HepG2 (cell line): ENCODE results near the gene NYAP1. TPM values are rescaled to one million over a fixed set of nuclear protein-coding genes. Genes with fewer than 3 reads are reported as not detected.

Experiments
- ATAC-seq: fragments of 200-7000 bp; cut with Tn5 transposase; 3 replicates; pipeline ENCODE4 v1.9.1; 2020; ENCODE audit warnings: mild to moderate bottlenecking, moderate library complexity
- BruUV-seq: library from RNA; stranded (reverse); fragments of 400-500 nt; replicated peaks from 2 replicates; lab custom pipeline; 2021; lab: Mats Ljungman, UMichigan
- CTCF ChIA-PET: fragments of 300-600 bp; formaldehyde crosslinking; extraction: SDS; loops from one replicate; lab custom pipeline; 2021; ENCODE audit warnings: low total read pairs, inconsistent platforms, low intra/inter-chr PET ratio; lab: Yijun Ruan, JAX
- POLR2A ChIA-PET: fragments of 350-600 bp; sonication (Branson Sonifier 250); formaldehyde crosslinking; loops from one replicate; lab custom pipeline; 2020; ENCODE audit warnings: antibody characterized with exemption, inconsistent platforms; lab: Yijun Ruan, JAX
- DNase-seq: peaks from one replicate; pipeline ENCODE4 v3.0.0-alpha.2; 2015; ENCODE audit warnings: low spot score
- FAIRE-seq: peaks from 3 replicates; lab custom pipeline; 2011; peaks lifted over from hg19 to GRCh38; lab: Jason Lieb, UNC
- H2AFZ ChIP-seq: one replicate; pipeline ENCODE4 v1.6.1; 2011; ENCODE audit warnings: low read length, inconsistent platforms
- H3K27ac ChIP-seq: fragments of 300-600 bp; 3 replicates; pipeline ENCODE4 v1.8.0; 2011; ENCODE audit warnings: mixed run types, mild to moderate bottlenecking, mixed read lengths, low read length, inconsistent platforms; ENCODE audit not compliant: insufficient read depth; ENCODE audit errors: extremely low read length
- H3K27me3 ChIP-seq, 2 experiments: fragments of 200-600 bp in 1 of 2; 2 replicates in 1 of 2; 3 replicates in 1 of 2; pipeline versions ENCODE4 v1.6.0 to v1.8.0; 2011; ENCODE audit warnings: low read length in 2 of 2, mild to moderate bottlenecking in 2 of 2, moderate library complexity in 2 of 2, inconsistent platforms in 1 of 2; ENCODE audit not compliant: insufficient read depth in 2 of 2, control insufficient read depth in 1 of 2
- H3K36me3 ChIP-seq, 2 experiments: fragments of 200-600 bp in 1 of 2; replicated peaks in 1 of 2; 2 replicates in 1 of 2; 3 replicates in 1 of 2; pipeline versions ENCODE4 v1.5.1 to v1.8.0; 2011; ENCODE audit warnings: low read length in 2 of 2, inconsistent platforms in 1 of 2; ENCODE audit not compliant: insufficient read depth in 2 of 2, control insufficient read depth in 1 of 2
- H3K4me1 ChIP-seq: 2 replicates; pipeline ENCODE4 v1.5.1; 2012; ENCODE audit warnings: low read length, inconsistent platforms; ENCODE audit not compliant: insufficient read depth
- H3K4me2 ChIP-seq: 2 replicates; pipeline ENCODE4 v1.6.0; 2011; ENCODE audit warnings: low read depth, low read length, inconsistent platforms
- H3K4me3 ChIP-seq, 3 experiments: fragments of 200-600 bp in 1 of 3; sonication (generic), shearing (Covaris generic) in 1 of 3; replicated peaks in 1 of 3; 2 replicates each; pipeline ENCODE4 v1.5.1; 2011 to 2016; ENCODE audit warnings: low read length in 3 of 3, inconsistent platforms in 2 of 3, low read depth in 2 of 3, mild to moderate bottlenecking in 2 of 3, control low read depth in 1 of 3, mixed read lengths in 1 of 3; ENCODE audit not compliant: insufficient read depth in 1 of 3
- H3K79me2 ChIP-seq: one replicate; pipeline ENCODE4 v1.6.1; 2011; ENCODE audit warnings: low read length, inconsistent platforms; ENCODE audit not compliant: insufficient read depth
- H3K9ac ChIP-seq: 2 replicates; pipeline ENCODE4 v1.6.0; 2011; ENCODE audit warnings: mild to moderate bottlenecking, low read depth, low read length, inconsistent platforms; ENCODE audit not compliant: insufficient read depth
- H3K9me3 ChIP-seq: 2 replicates; pipeline ENCODE4 v1.5.1; 2012; ENCODE audit warnings: mild to moderate bottlenecking, low read length
- H4K20me1 ChIP-seq: 2 replicates; pipeline ENCODE4 v1.6.0; 2011; ENCODE audit warnings: inconsistent platforms, mild to moderate bottlenecking, low read length, moderate library complexity; ENCODE audit not compliant: insufficient read depth
- CREBL2 ChIP-seq: sonication (generic); formaldehyde crosslinking; IDR thresholded peaks from 2 replicates; pipeline ENCODE4 v1.8.1; 2023; ENCODE audit warnings: missing genetic modification reagents, mild to moderate bottlenecking, borderline replicate concordance
- FOXO1 ChIP-seq: sonication (generic); formaldehyde crosslinking; IDR thresholded peaks from 2 replicates; pipeline ENCODE4 v1.4.0; 2020; ENCODE audit warnings: missing genetic modification reagents
- FOXP1 ChIP-seq, 2 experiments: fragments of 450-650 bp in 1 of 2; IDR thresholded peaks; 2 replicates each; pipeline ENCODE4 v1.6.1; 2017 to 2018; ENCODE audit warnings: antibody characterized with exemption in 1 of 2
- HNRNPL ChIP-seq: fragments of 200-400 bp; formaldehyde crosslinking; IDR thresholded peaks from 2 replicates; pipeline ENCODE4 v1.6.1; 2017; ENCODE audit warnings: mild to moderate bottlenecking, low read depth, low read length
- KDM1A ChIP-seq: IDR thresholded peaks from 2 replicates; pipeline ENCODE4 v1.6.1; 2016; ENCODE audit warnings: missing compliant biosample characterization
- PCBP2 ChIP-seq: fragments of 200-400 bp; formaldehyde crosslinking; optimal IDR thresholded peaks from 2 replicates; pipeline ENCODE3; 2018; ENCODE audit warnings: low read length, low read depth; ENCODE audit not compliant: poor library complexity, severe bottlenecking
- PHF21A ChIP-seq: sonication (generic); formaldehyde crosslinking; IDR thresholded peaks from 2 replicates; pipeline ENCODE4 v1.5.0; 2020; ENCODE audit warnings: mild to moderate bottlenecking, missing genetic modification reagents
- REST ChIP-seq, 2 experiments: IDR thresholded peaks; 2 replicates each; pipeline ENCODE4 v1.6.1; 2011 to 2012; ENCODE audit warnings: low read length in 2 of 2, borderline replicate concordance in 1 of 2, low read depth in 1 of 2, mild to moderate bottlenecking in 1 of 2, moderate library complexity in 1 of 2
- RFXANK ChIP-seq: IDR thresholded peaks from 2 replicates; pipeline ENCODE4 v1.6.1; 2016
- SP5 ChIP-seq: IDR thresholded peaks from 2 replicates; pipeline ENCODE4 v1.6.1; 2016; ENCODE audit warnings: low read depth, borderline replicate concordance
- ZBTB39 ChIP-seq: sonication (generic); formaldehyde crosslinking; IDR thresholded peaks from 2 replicates; pipeline ENCODE4 v1.5.0; 2020; ENCODE audit warnings: missing genetic modification reagents
- ZBTB8A ChIP-seq: sonication (generic); formaldehyde crosslinking; IDR thresholded peaks from 2 replicates; pipeline ENCODE4 v1.4.0; 2020; ENCODE audit warnings: mild to moderate bottlenecking, low read depth, missing genetic modification reagents, borderline replicate concordance
- ZMAT3 ChIP-seq: sonication (generic); formaldehyde crosslinking; conservative IDR thresholded peaks from 2 replicates; pipeline ENCODE4 v1.7.0; 2021; ENCODE audit warnings: missing genetic modification reagents
- ZNF362 ChIP-seq: sonication (generic); formaldehyde crosslinking; IDR thresholded peaks from 2 replicates; pipeline ENCODE4 v1.4.0; 2020; ENCODE audit warnings: missing genetic modification reagents, mild to moderate bottlenecking, borderline replicate concordance
- ZNF674 ChIP-seq: sonication (generic); formaldehyde crosslinking; IDR thresholded peaks from 2 replicates; pipeline ENCODE4 v1.5.0; 2020; ENCODE audit warnings: low read depth, mild to moderate bottlenecking, missing genetic modification reagents
- ZNF704 ChIP-seq: sonication (generic); formaldehyde crosslinking; IDR thresholded peaks from 2 replicates; pipeline ENCODE4 v1.8.1; 2023; ENCODE audit warnings: mild to moderate bottlenecking, inconsistent platforms, moderate library complexity, missing genetic modification reagents, borderline replicate concordance
- ZNF790 ChIP-seq: sonication (generic); formaldehyde crosslinking; IDR thresholded peaks from 2 replicates; pipeline ENCODE4 v1.8.0; 2022; ENCODE audit warnings: missing genetic modification reagents, mild to moderate bottlenecking, borderline replicate concordance
- WGBS: methylation state at CpG from one replicate; pipeline ENCODE4 v1.1.6; 2017; ENCODE audit warnings: low lambda C conversion rate; 5-methylcytosine and 5-hydroxymethylcytosine counted together
- in situ Hi-C: cut with HindIII; loops from 2 replicates; pipeline ENCODE4 v1.10.0; 2017; ENCODE audit warnings: low pct_unique_long_range_greater_than_20kb; ENCODE audit not compliant: extremely low pct_ligation_motif_present
- intact Hi-C: fragments of 100-400 bp; cut with micrococcal nuclease; formaldehyde crosslinking; loops from one replicate; pipeline ENCODE4 v1.10.0; 2022; ENCODE audit not compliant: unreplicated experiment
- polyA plus RNA-seq, 8 experiments: library from polyadenylated mRNA; depleted of rRNA in 3 of 8; stranded (reverse) in 7 of 8; unstranded in 1 of 8; fragments of >200 nt; fragmentation: Illumina TruSeq in 4 of 8; extraction: Trizol in 4 of 8; gene quantifications; 2 replicates each; pipeline versions ENCODE4 v1.2.1 to v1.2.3, GENCODE V29; 2011 to 2016; ENCODE audit warnings: low read depth in 4 of 8, missing spikeins in 1 of 8, mixed read lengths in 1 of 8; ENCODE audit not compliant: insufficient read depth in 1 of 8
- total RNA-seq, 5 experiments: library from RNA; depleted of rRNA; stranded (reverse); fragments of >200 nt; fragmentation: Illumina TruSeq; extraction: Trizol; gene quantifications; 2 replicates each; pipeline ENCODE4 v1.2.3, GENCODE V29; 2016; ENCODE audit warnings: low read depth in 1 of 5

NYAP1 gene
- total and polyA plus RNA-seq, 2 of the 13 experiments (the other 11 are each of a cell fraction or from before 2014, with no cell fraction given) = 0.15 to 0.46 TPM

GRCh38 chr7:100438172-100438571, 45.6 kb upstream of the NYAP1 start:
- no peak overlapping the region for H3K9ac ChIP-seq
- no peak overlapping the region for H3K4me2 ChIP-seq
- peak overlapping the region; percentile 33 for H3K27ac ChIP-seq
- ChIA-PET POLR2A (interaction anchor here (0.7 to 6.0 kb wide), 4 partner anchors 9 to 268 kb away, joined by 4 to 42 read pairs (median 6); partner anchors contain the start of genes MEPCE, POP7 and ZCWPW1), CTCF (no interaction called here)
- peaks cover 51% of the 10 kb centered on the region for H3K4me1 ChIP-seq
- H3K9me3 ChIP-seq = no peaks in the 10 kb centered on the region
- DNase-seq (no peak), ATAC-seq (no peak), FAIRE-seq (no peak)
- 71% methylated on average over 2 of the region's 2 CpGs for WGBS
- no peaks in the 10 kb centered on the region; a peak in 1 of 5 replicates for H3K27me3 ChIP-seq
- H4K20me1 ChIP-seq = no peaks in the 10 kb centered on the region
- H2AFZ ChIP-seq = no peak overlapping the region
- intact Hi-C loops = no loop called here
- no TSS peak for BruUV-seq
- H3K36me3 ChIP-seq = peaks cover 4 to 11% of the 10 kb centered on the region in 2 experiments; a peak in 4 of 5 replicates
- in situ Hi-C loops = no loop called here
- H3K4me3 ChIP-seq = no peak overlapping the region
- peaks cover 14% of the 10 kb centered on the region for H3K79me2 ChIP-seq
- TF ChIP-seq SP5 = no peak
- no peak for TF ChIP-seq ZNF790 (CRISPR knock-in tag)
- no peak for TF ChIP-seq KDM1A
- no peak for TF ChIP-seq RFXANK (CRISPR knock-in tag)
- no peak for TF ChIP-seq ZNF362 (CRISPR knock-in tag)
- no peak for TF ChIP-seq ZMAT3 (CRISPR knock-in tag)
- TF ChIP-seq REST (IDR thresholded peaks at IDR 0.05; ENCODE audit: borderline replicate concordance in 1 of 2, low read depth in 1 of 2, low read length in 2 of 2) = no peak
- no peak for TF ChIP-seq FOXO1
- TF ChIP-seq ZBTB39 = no peak
- TF ChIP-seq ZBTB8A (CRISPR knock-in tag) = no peak
- no peak for TF ChIP-seq CREBL2
- TF ChIP-seq FOXP1 (IDR thresholded peaks at IDR 0.05) = no peak
- TF ChIP-seq FOXP1 (CRISPR knock-in tag; IDR thresholded peaks at IDR 0.05) = no peak
- no peak for TF ChIP-seq ZNF674
- TF ChIP-seq ZNF704 (CRISPR knock-in tag) = no peak
- TF ChIP-seq PHF21A (CRISPR knock-in tag) = no peak
- TF ChIP-seq PCBP2 = no peak
- no peak for TF ChIP-seq HNRNPL
